Heart right ventricle (tissue), 16 donors: Measurements from ENCODE around the gene ST8SIA2. TPM values are rescaled to one million over a fixed set of nuclear protein-coding genes. Genes with fewer than 3 reads are reported as not detected.

Experiments used
- ATAC-seq, 8 donors: fragments of 200-7000 bp; cut with Tn5 transposase; one replicate each; pipeline ENCODE4 v1.9.1; 2020; ENCODE audit warnings: mild to moderate bottlenecking in 8 of 8, moderate library complexity in 8 of 8, moderate number of reproducible peaks in 1 of 8
- DNase-seq, 2 donors: peaks; one replicate each; pipeline ENCODE4 v3.0.0-alpha.2; 2020
- H3K27ac ChIP-seq, 10 donors: fragments of 200-600 bp; sonication (generic) in 2 of 10; one replicate each; pipeline versions ENCODE4 v1.5.0 to v1.8.0; 2020 to 2022; ENCODE audit warnings: mild to moderate bottlenecking in 3 of 10
- H3K27me3 ChIP-seq, 7 donors: fragments of 200-600 bp; one replicate each; pipeline ENCODE4 v1.8.0; 2021 to 2022; ENCODE audit warnings: mild to moderate bottlenecking in 2 of 7
- H3K36me3 ChIP-seq, 9 donors: fragments of 200-600 bp; sonication (generic) in 1 of 9; one replicate each; pipeline versions ENCODE4 v1.5.0 to v1.8.0; 2020 to 2022; ENCODE audit warnings: mild to moderate bottlenecking in 2 of 9
- H3K4me1 ChIP-seq, 9 donors: fragments of 200-600 bp; sonication (generic) in 1 of 9; one replicate each; pipeline versions ENCODE4 v1.5.0 to v1.8.0; 2020 to 2022; ENCODE audit warnings: mild to moderate bottlenecking in 4 of 9
- H3K4me3 ChIP-seq, 10 donors: fragments of 200-600 bp; sonication (generic) in 2 of 10; one replicate each; pipeline versions ENCODE4 v1.5.0 to v1.8.0; 2020 to 2022; ENCODE audit warnings: mild to moderate bottlenecking in 7 of 10, moderate library complexity in 2 of 10
- H3K9me3 ChIP-seq, 11 donors: fragments of 200-600 bp in 10 of 11; sonication (generic) in 2 of 11; one replicate each; pipeline versions ENCODE4 v1.5.0 to v1.8.0; 2013 to 2022; ENCODE audit warnings: mild to moderate bottlenecking in 2 of 11, control low read depth in 1 of 11, moderate library complexity in 1 of 11
- WGBS, 2 donors: extraction: QIAGEN DNeasy Blood & Tissue Kit; methylation state at CpG; one replicate each; pipeline ENCODE4 v1.1.7; 2013; ENCODE audit warnings: inconsistent platforms in 1 of 2; 5-methylcytosine and 5-hydroxymethylcytosine counted together
- intact Hi-C, 10 donors: fragments of 100-400 bp; cut with DNase I; formaldehyde crosslinking; loops; one replicate each; pipeline versions ENCODE4 v1.11.1 to v1.14.2; 2022
- polyA plus RNA-seq, 2 donors: library from polyadenylated mRNA; stranded (reverse); fragments of 200-250 nt; gene quantifications; one replicate each; pipeline ENCODE4 v1.2.3, GENCODE V29; 2013
- total RNA-seq, 10 donors: library from RNA; stranded (reverse); fragmentation: NEBNext Ultra II Directional in 3 of 10; extraction: Animal tissue kit (Norgen Biotek cat#: 25700) in 3 of 10; gene quantifications; one replicate each; pipeline versions ENCODE4 v1.2.1 to v1.2.4, GENCODE V29; 2021 to 2023
- TF ChIP-seq, protein P1 (sequence below), 9 donors: fragments of 200-600 bp; sonication (generic) in 2 of 9; IDR thresholded peaks; one replicate each; pipeline versions ENCODE4 v1.5.0 to v1.8.0; 2021 to 2022; ENCODE audit warnings: antibody characterized with exemption in 9 of 9, mild to moderate bottlenecking in 5 of 9, moderate library complexity in 1 of 9
- donor health status: Arrhythmogenic right ventricular cardiomyopathy.
- donor health status: ischemic (EF 13 %, LVEDD 7.1; RV severe dilation, severe dysfunction).
- donor health status: healthy with polysubstance abuse.
- donor health status: DM: no; HTN: yes; CAD: no.
- donor health status: DM: no; HTN: no; CAD: no.
- donor health status: ischemic (EF 25% LVEDD 6.9; RV normal size, moderate dysfunction).
- donor health status: ischemic (EF 25% LVEDD 5.7; RV mildly dilated, moderate dysfunction).
- donor health status: healthy.
- donor health status: DM: yes; HTN: yes; CAD: no.
- donor health status: Ischemic cardiomyopathy.
- donor health status: ischemic (EF 35%, LVEDD 5.7; RV mildly dilated, moderate dysfunction).
- donor health status: nonischemic (EF 11% LVEDD 7.7; RV severe dilation, severe dysfunction).
- donor health status: DM: yes; HTN: yes; CAD: no.
- donor health status: PGD.
- donor health status: ischemic (EF 29% LVEDD 5.4; RV normal size, mild dysfunction).
- donor health status: nonischemic (EF 23%, LVEDD 6.1; RV moderate dilation, normal function).

The ST8SIA2 gene
- total and polyA plus RNA-seq, 12 donors, result 0.23 to 12.2 (median 3.2) TPM

- Histone ChIP-seq H3K4me3 (no peak overlapping the region), H3K27me3 (peaks cover 0 to 9% (median 4%) of the 10 kb centered on the region in 7 donors), H3K27ac (no peak overlapping the region), H3K4me1 (peaks cover 0 to 10% (median 0%) of the 10 kb centered on the region in 9 donors), H3K36me3 (no peaks in the 10 kb centered on the region), H3K9me3 (no peaks in the 10 kb centered on the region)
- ATAC-seq (no peak), DNase-seq (no peak)
- intact Hi-C loops, result no loop called here
- TF ChIP-seq, protein P1, sequence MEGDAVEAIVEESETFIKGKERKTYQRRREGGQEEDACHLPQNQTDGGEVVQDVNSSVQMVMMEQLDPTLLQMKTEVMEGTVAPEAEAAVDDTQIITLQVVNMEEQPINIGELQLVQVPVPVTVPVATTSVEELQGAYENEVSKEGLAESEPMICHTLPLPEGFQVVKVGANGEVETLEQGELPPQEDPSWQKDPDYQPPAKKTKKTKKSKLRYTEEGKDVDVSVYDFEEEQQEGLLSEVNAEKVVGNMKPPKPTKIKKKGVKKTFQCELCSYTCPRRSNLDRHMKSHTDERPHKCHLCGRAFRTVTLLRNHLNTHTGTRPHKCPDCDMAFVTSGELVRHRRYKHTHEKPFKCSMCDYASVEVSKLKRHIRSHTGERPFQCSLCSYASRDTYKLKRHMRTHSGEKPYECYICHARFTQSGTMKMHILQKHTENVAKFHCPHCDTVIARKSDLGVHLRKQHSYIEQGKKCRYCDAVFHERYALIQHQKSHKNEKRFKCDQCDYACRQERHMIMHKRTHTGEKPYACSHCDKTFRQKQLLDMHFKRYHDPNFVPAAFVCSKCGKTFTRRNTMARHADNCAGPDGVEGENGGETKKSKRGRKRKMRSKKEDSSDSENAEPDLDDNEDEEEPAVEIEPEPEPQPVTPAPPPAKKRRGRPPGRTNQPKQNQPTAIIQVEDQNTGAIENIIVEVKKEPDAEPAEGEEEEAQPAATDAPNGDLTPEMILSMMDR (IDR thresholded peaks at IDR 0.05), result no peak
- 81 to 89% methylated on average over 5 of the region's 5 CpGs for WGBS, 2 donors
Observed at GRCh38 chr15:92409006-92409405, 15.3 kb downstream of the ST8SIA2 start.

- H3K36me3 ChIP-seq, result no peaks in the 10 kb centered on the region
- no peak overlapping the region for H3K4me3 ChIP-seq
- peaks cover 0 to 10% (median 0%) of the 10 kb centered on the region in 9 donors for H3K4me1 ChIP-seq
- no peaks in the 10 kb centered on the region for H3K9me3 ChIP-seq
- H3K27me3 ChIP-seq, result peaks cover 0 to 6% (median 4%) of the 10 kb centered on the region in 7 donors
- ATAC-seq, result no peak
- H3K27ac ChIP-seq, result no peak overlapping the region
- WGBS, 2 donors, result 80 to 84% methylated on average over 8 of the region's 8 CpGs
- intact Hi-C loops, result no loop called here
- TF ChIP-seq, protein P1 (IDR thresholded peaks at IDR 0.05), result no peak
- DNase-seq, result no peak
Observed at GRCh38 chr15:92409521-92409920, 15.8 kb downstream of the ST8SIA2 start.

DNA sequence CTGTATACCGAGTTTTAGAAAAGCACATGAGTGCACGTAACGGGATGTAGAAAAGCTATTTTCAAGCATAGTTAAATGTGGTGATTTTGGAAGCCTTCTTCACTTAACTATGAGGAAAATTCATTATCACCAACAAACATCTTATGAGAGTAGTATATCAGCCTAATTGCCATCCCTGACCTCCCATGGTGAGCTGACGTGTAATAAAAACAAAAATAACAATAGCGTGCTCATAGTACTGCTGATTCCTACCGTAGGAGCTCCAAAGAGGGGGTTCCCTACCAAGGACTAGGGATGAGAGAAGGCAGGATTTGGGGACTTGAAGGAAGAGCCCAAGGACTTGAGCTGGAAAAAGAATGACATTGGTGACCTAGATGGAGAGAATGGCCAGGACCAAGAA, 16.9 kb downstream of the ST8SIA2 start:
- intact Hi-C loops, result no loop called here

GRCh38 chr15:92411256-92411655, 17.6 kb downstream of the ST8SIA2 start:
- Histone ChIP-seq H3K36me3 (no peaks in the 10 kb centered on the region), H3K4me1 (peaks cover 0 to 17% (median 0%) of the 10 kb centered on the region in 9 donors), H3K9me3 (no peaks in the 10 kb centered on the region), H3K27me3 (peaks cover 0 to 5% (median 0%) of the 10 kb centered on the region in 7 donors), H3K27ac (no peak overlapping the region), H3K4me3 (no peak overlapping the region)
- intact Hi-C loops, result no loop called here
- ATAC-seq (no peak), DNase-seq (no peak)
- TF ChIP-seq, protein P1 (IDR thresholded peaks at IDR 0.05), result no peak
- 86 to 88% methylated on average over 5 of the region's 5 CpGs for WGBS, 2 donors

More for the DNA sequence above, 16.9 kb downstream of the ST8SIA2 start:
- WGBS, 2 donors, result 85% methylated on average over 6 of the region's 6 CpGs
- H3K27me3 ChIP-seq, result peaks cover 0 to 5% (median 0%) of the 10 kb centered on the region in 7 donors
- no peak overlapping the region for H3K4me3 ChIP-seq
- DNase-seq (no peak), ATAC-seq (no peak)
- no peaks in the 10 kb centered on the region for H3K36me3 ChIP-seq
- TF ChIP-seq, protein P1 (IDR thresholded peaks at IDR 0.05), result no peak
- H3K4me1 ChIP-seq, result peaks cover 0 to 17% (median 0%) of the 10 kb centered on the region in 9 donors
- H3K9me3 ChIP-seq, result no peaks in the 10 kb centered on the region
- H3K27ac ChIP-seq, result no peak overlapping the region
